ENCODE results near the gene NFKBIB. TPM values are rescaled to one million over a fixed set of nuclear protein-coding genes. Genes with fewer than 3 reads are reported as not detected.
A peak's percentile ranks its signal among the peaks of the same experiment; 100 is the strongest.

Gene NFKBIB
- total RNA-seq, 1 donor from 2014 or later, result 19.0 TPM

GRCh38 chr19:38904581-38905539 lies 5.1 kb downstream of the NFKBIB start:
- peak; percentile 72 for DNase-seq (ENCODE audit: low spot score)

GRCh38 chr19:38905620-38906019 lies 5.9 kb downstream of the NFKBIB start:
- ATAC-seq, result no peak
- DNase-seq (ENCODE audit: low spot score), result no peak

More at GRCh38 chr19:38904581-38905539, 5.1 kb downstream of the NFKBIB start:
- peak; percentile 58 for ATAC-seq

GRCh38 chr19:38907227-38907626 lies 7.5 kb downstream of the NFKBIB start:
- no peak for ATAC-seq
- no peak for DNase-seq (ENCODE audit: low spot score)

GRCh38 chr19:38907670-38908069 lies 7.9 kb downstream of the NFKBIB start:
- no peak for ATAC-seq
- DNase-seq (ENCODE audit: low spot score), result no peak

GRCh38 chr19:38908911-38909310 lies 9.1 kb downstream of the NFKBIB start:
- ATAC-seq (no peak), DNase-seq (ENCODE audit: low spot score) (no peak)

GRCh38 chr19:38910488-38910887 lies 10.7 kb downstream of the NFKBIB start:
- DNase-seq (ENCODE audit: low spot score), result no peak
- no peak for ATAC-seq

GRCh38 chr19:38911388-38912001 lies 11.7 kb downstream of the NFKBIB start:
- ATAC-seq, result no peak
- no peak for DNase-seq (ENCODE audit: low spot score)

- DNase-seq (ENCODE audit: low spot score) (no peak), ATAC-seq (no peak)
Measured at GRCh38 chr19:38912600-38913514, 13.1 kb downstream of the NFKBIB start.

GRCh38 chr19:38913958-38914357 lies 14.2 kb downstream of the NFKBIB start:
- DNase-seq (ENCODE audit: low spot score) (no peak), ATAC-seq (no peak)

GRCh38 chr19:38915329-38916321 lies 15.9 kb downstream of the NFKBIB start:
- ATAC-seq, result no peak
- no peak for DNase-seq (ENCODE audit: low spot score)

GRCh38 chr19:38917516-38917915 lies 17.7 kb downstream of the NFKBIB start:
- DNase-seq (ENCODE audit: low spot score) (no peak), ATAC-seq (no peak)

- ATAC-seq, result peak; percentile 59
- DNase-seq (ENCODE audit: low spot score), result no peak
Measured at GRCh38 chr19:38917921-38918491, 18.2 kb downstream of the NFKBIB start.

GRCh38 chr19:38918526-38918925 lies 18.8 kb downstream of the NFKBIB start:
- no peak for ATAC-seq
- no peak for DNase-seq (ENCODE audit: low spot score)

GRCh38 chr19:38919837-38920601 lies 20.2 kb downstream of the NFKBIB start:
- no peak for DNase-seq (ENCODE audit: low spot score)
- ATAC-seq, result no peak

- no peak for DNase-seq (ENCODE audit: low spot score)
- no peak for ATAC-seq
Measured at GRCh38 chr19:38920602-38921419, 21.0 kb downstream of the NFKBIB start.

- DNase-seq (ENCODE audit: low spot score), result no peak
- no peak for ATAC-seq
Measured at GRCh38 chr19:38921420-38922274, 21.9 kb downstream of the NFKBIB start.

GRCh38 chr19:38922482-38922881 lies 22.7 kb downstream of the NFKBIB start:
- ATAC-seq, result no peak

More at GRCh38 chr19:38922482-38922881, 22.7 kb downstream of the NFKBIB start:
- DNase-seq (ENCODE audit: low spot score), result no peak

All from left lobe of liver (tissue), 2 donors.